K562 (cell line): ENCODE results near the gene PACRG. TPM values are rescaled to one million over a fixed set of nuclear protein-coding genes. Genes with fewer than 3 reads are reported as not detected.

ENCODE experiments used
- ATAC-seq: fragments of 200-7000 bp; cut with Tn5 transposase; 3 replicates; pipeline ENCODE4 v1.9.1; 2020; ENCODE audit warnings: moderate library complexity
- BruUV-seq: library from RNA; stranded (reverse); fragments of 400-500 nt; replicated peaks from 2 replicates; lab custom pipeline; 2021; lab: Mats Ljungman, UMichigan
- CTCF ChIA-PET: fragments of 300-600 bp; formaldehyde crosslinking; extraction: SDS; loops from one replicate; lab custom pipeline; 2021; ENCODE audit warnings: low intra/inter-chr PET ratio; lab: Yijun Ruan, JAX
- POLR2A ChIA-PET: fragments of 300-600, 350-650 bp; sonication (Branson Sonifier 250); formaldehyde crosslinking; extraction: SDS; loops from one replicate; lab custom pipeline; 2021; ENCODE audit warnings: antibody characterized with exemption, inconsistent platforms; lab: Yijun Ruan, JAX
- DNase-seq, 4 experiments: peaks; one replicate each; pipeline versions ENCODE4 v3.0.0 to v3.0.0-alpha.2; 2011 to 2018; ENCODE audit warnings: low spot score in 3 of 4, mixed read lengths in 3 of 4; ENCODE audit errors: extremely low read depth in 1 of 4
- FAIRE-seq: peaks from 2 replicates; lab custom pipeline; 2011; peaks lifted over from hg19 to GRCh38; lab: Jason Lieb, UNC
- H2AFZ ChIP-seq: 2 replicates; pipeline ENCODE4 v1.6.0; 2011; ENCODE audit warnings: low read depth, low read length, control low read depth, inconsistent platforms
- H3K27ac ChIP-seq: fragments of 200-600 bp; 3 replicates; pipeline ENCODE4 v1.8.0; 2011; ENCODE audit warnings: low read depth, mild to moderate bottlenecking, control low read depth, inconsistent platforms, low read length, moderate library complexity, mixed read lengths; ENCODE audit errors: extremely low read depth
- H3K27me3 ChIP-seq, 2 experiments: fragments of 300-600 bp in 1 of 2; 2 replicates in 1 of 2; 3 replicates in 1 of 2; pipeline versions ENCODE4 v1.6.0 to v1.8.0; 2011; ENCODE audit warnings: inconsistent platforms in 2 of 2, low read length in 2 of 2, mild to moderate bottlenecking in 1 of 2, mixed read lengths in 1 of 2, moderate library complexity in 1 of 2; ENCODE audit not compliant: control insufficient read depth in 2 of 2, insufficient read depth in 2 of 2
- H3K36me3 ChIP-seq: fragments of 300-600 bp; 3 replicates; pipeline ENCODE4 v1.8.0; 2011; ENCODE audit warnings: mild to moderate bottlenecking, low read length, inconsistent platforms; ENCODE audit not compliant: control insufficient read depth, insufficient read depth
- H3K4me1 ChIP-seq, 2 experiments: fragments of 200-600 bp in 1 of 2; replicated peaks in 1 of 2; 2 replicates in 1 of 2; 3 replicates in 1 of 2; pipeline versions ENCODE4 v1.5.1 to v1.8.0; 2011; ENCODE audit warnings: inconsistent platforms in 2 of 2, low read length in 2 of 2, mild to moderate bottlenecking in 1 of 2, mixed read lengths in 1 of 2, moderate library complexity in 1 of 2; ENCODE audit not compliant: control insufficient read depth in 2 of 2, insufficient read depth in 2 of 2
- H3K4me2 ChIP-seq: 2 replicates; pipeline ENCODE4 v1.6.1; 2011; ENCODE audit warnings: low read length, control low read depth, inconsistent platforms, mixed read lengths; ENCODE audit not compliant: insufficient read depth
- H3K4me3 ChIP-seq: fragments of 200-600 bp; sonication (generic), shearing (Covaris generic); 2 replicates; pipeline ENCODE4 v1.5.1; 2016; ENCODE audit warnings: control low read depth, inconsistent platforms
- H3K79me2 ChIP-seq: fragments of 200-600 bp; 3 replicates; pipeline ENCODE4 v1.8.0; 2011; ENCODE audit warnings: low read length, inconsistent platforms; ENCODE audit not compliant: control insufficient read depth, insufficient read depth
- H3K9ac ChIP-seq, 2 experiments: 2 replicates each; pipeline versions ENCODE4 v1.6.0 to v1.6.1; 2011; ENCODE audit warnings: low read depth in 2 of 2, low read length in 2 of 2, control low read depth in 1 of 2, inconsistent platforms in 1 of 2, mild to moderate bottlenecking in 1 of 2, mixed read lengths in 1 of 2; ENCODE audit not compliant: insufficient read depth in 1 of 2
- H3K9me1 ChIP-seq: one replicate; pipeline ENCODE4 v1.6.0; 2011; ENCODE audit warnings: inconsistent platforms, mild to moderate bottlenecking, low read length, moderate library complexity; ENCODE audit not compliant: control insufficient read depth, insufficient read depth
- H3K9me3 ChIP-seq: replicated peaks from 2 replicates; pipeline ENCODE4 v1.5.1; 2011; ENCODE audit warnings: low read depth, low read length, inconsistent platforms; ENCODE audit not compliant: control insufficient read depth, insufficient read depth
- H4K20me1 ChIP-seq: replicated peaks from 2 replicates; pipeline ENCODE4 v1.6.1; 2011; ENCODE audit warnings: low read length, inconsistent platforms, mixed read lengths; ENCODE audit not compliant: control insufficient read depth, insufficient read depth
- CCAR2 ChIP-seq: fragments of 200-400 bp; formaldehyde crosslinking; IDR thresholded peaks from 2 replicates; pipeline ENCODE4 v1.6.1; 2017; ENCODE audit warnings: mild to moderate bottlenecking, low read depth, low read length
- FOXJ2 ChIP-seq: fragments of 200-800 bp; sonication (Bioruptor generic); IDR thresholded peaks from 2 replicates; pipeline ENCODE4 v1.6.1; 2016; ENCODE audit warnings: missing genetic modification characterization, missing compliant biosample characterization
- HNRNPK ChIP-seq: fragments of 200-400 bp; formaldehyde crosslinking; IDR thresholded peaks from one replicate; pipeline ENCODE4 v1.6.1; 2018; ENCODE audit warnings: mild to moderate bottlenecking, low read depth, low read length; ENCODE audit not compliant: poor library complexity, severe bottlenecking
- MED1 ChIP-seq: sonication (generic); formaldehyde crosslinking; IDR thresholded peaks from 2 replicates; pipeline ENCODE4 v1.8.1; 2023; ENCODE audit warnings: missing genetic modification reagents, borderline replicate concordance
- TOE1 ChIP-seq, 2 experiments: fragments of 450-650 bp in 1 of 2; sonication (generic) in 1 of 2; formaldehyde crosslinking in 1 of 2; IDR thresholded peaks; 2 replicates each; pipeline versions ENCODE4 v1.7.1 to v1.8.0; 2016 to 2022; ENCODE audit warnings: borderline replicate concordance in 2 of 2, mild to moderate bottlenecking in 2 of 2, antibody characterized with exemption in 1 of 2, inconsistent platforms in 1 of 2, low read depth in 1 of 2, missing genetic modification reagents in 1 of 2, moderate library complexity in 1 of 2
- ZNF347 ChIP-seq: fragments of 450-650 bp; formaldehyde crosslinking; IDR thresholded peaks from 2 replicates; pipeline ENCODE4 v1.4.0; 2020; ENCODE audit warnings: low read depth, mild to moderate bottlenecking, moderate library complexity
- ZNF644 ChIP-seq: fragments of 200-800 bp; sonication (Bioruptor generic); IDR thresholded peaks from 2 replicates; pipeline ENCODE4 v1.6.1; 2016; ENCODE audit warnings: low read depth, missing genetic modification characterization, missing compliant biosample characterization
- ZNF707 ChIP-seq: fragments of 250-450 bp; sonication (Bioruptor Pico); conservative IDR thresholded peaks from 2 replicates; pipeline ENCODE4 v1.8.0; 2022; ENCODE audit warnings: inconsistent platforms, mild to moderate bottlenecking, moderate library complexity
- ZSCAN32 ChIP-seq: fragments of 450-650 bp; formaldehyde crosslinking; IDR thresholded peaks from 2 replicates; pipeline ENCODE4 v1.4.0; 2020; ENCODE audit warnings: mild to moderate bottlenecking, moderate library complexity
- WGBS: fragments of 100-300 bp; shearing (Covaris generic); methylation state at CpG from one replicate; pipeline ENCODE4 v1.1.6; 2016; ENCODE audit warnings: low coverage, mixed read lengths; ENCODE audit not compliant: insufficient coverage; ENCODE audit errors: missing lambda C conversion rate; 5-methylcytosine and 5-hydroxymethylcytosine counted together
- in situ Hi-C: fragments of 300-500 bp; cut with MboI; formaldehyde crosslinking; loops from 4 replicates; pipeline ENCODE4 v1.15.0; 2018; ENCODE audit warnings: inconsistent platforms, mixed read lengths
- intact Hi-C: fragments of 100-400 bp; cut with micrococcal nuclease; formaldehyde crosslinking; loops from 2 replicates; pipeline ENCODE4 v1.14.2; 2022
- polyA plus RNA-seq, 8 experiments: library from polyadenylated mRNA; depleted of rRNA in 4 of 8; stranded (reverse) in 5 of 8; unstranded in 3 of 8; fragments of >200 nt; fragmentation: Nextera tagmentation in 2 of 8; fragmentation: Illumina TruSeq in 1 of 8; extraction: Ambion mirVana in 2 of 8; extraction: Trizol in 1 of 8; gene quantifications; 2 replicates each; pipeline versions ENCODE4 v1.2.1 to v1.2.3, GENCODE V29; 2011 to 2014; ENCODE audit warnings: inconsistent platforms in 1 of 8, missing spikeins in 1 of 8
- total RNA-seq, 7 experiments: library from RNA; depleted of rRNA in 6 of 7; stranded (reverse); fragments of >200 nt in 6 of 7; fragmentation: Illumina TruSeq in 2 of 7; extraction: Trizol in 2 of 7; gene quantifications; 2 replicates each; pipeline versions ENCODE4 v1.2.1 to v1.2.3, GENCODE V29; 2011 to 2021; ENCODE audit warnings: low replicate concordance in 1 of 7
- TF ChIP-seq, protein P1 (sequence below): fragments of 450-650 bp; formaldehyde crosslinking; IDR thresholded peaks from 2 replicates; pipeline ENCODE4 v1.4.0; 2022; ENCODE audit warnings: missing genetic modification characterization
- TF ChIP-seq, protein P2 (sequence below): fragments of 250-450 bp; sonication (Bioruptor Pico); IDR thresholded peaks from 2 replicates; pipeline ENCODE4 v1.4.0; 2020; ENCODE audit warnings: mild to moderate bottlenecking, moderate library complexity

Gene PACRG
- total and polyA plus RNA-seq, 9 of the 15 experiments (the other 6 are each of a cell fraction or from before 2014, with no cell fraction given), result 0.04 TPM; not detected in 8

DNA sequence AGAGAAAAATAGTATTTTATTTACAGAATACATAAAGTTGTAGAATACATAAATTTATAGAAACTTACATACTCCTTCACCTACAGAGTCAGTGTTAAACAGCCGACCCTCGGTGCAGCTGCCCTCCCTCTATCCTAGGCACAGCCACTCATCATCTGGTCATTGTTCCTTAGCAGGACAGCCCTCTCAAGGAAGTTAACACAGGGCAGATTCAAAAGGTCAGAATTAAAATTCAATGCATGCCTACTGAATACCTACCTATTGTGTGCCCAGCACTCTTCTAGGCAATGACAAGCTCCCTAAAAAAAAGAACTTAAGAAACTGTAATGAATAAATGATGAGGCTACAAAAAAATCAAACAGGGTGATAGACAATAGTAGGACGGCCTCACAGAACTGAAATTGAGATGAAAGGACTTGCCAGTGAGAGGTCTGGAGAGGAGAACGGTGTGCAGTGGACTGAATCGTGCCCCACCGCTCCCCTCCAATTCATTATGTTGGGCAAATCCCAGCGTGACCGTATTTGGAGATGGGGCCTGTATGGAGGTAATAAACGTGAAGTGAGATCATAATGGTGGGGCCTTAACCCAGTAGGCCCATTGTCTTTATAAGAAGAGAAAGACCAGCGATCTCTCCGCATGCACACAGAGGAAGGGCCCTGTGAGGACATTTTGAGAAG is 326.0 kb downstream of the PACRG start:
- H2AFZ ChIP-seq, result no peak overlapping the region
- H3K36me3 ChIP-seq, result no peaks in the 10 kb centered on the region
- no peak for FAIRE-seq
- H3K9ac ChIP-seq, result no peak overlapping the region
- no peak overlapping the region for H3K4me3 ChIP-seq
- no peaks in the 10 kb centered on the region for H3K4me1 ChIP-seq
- WGBS, result 2% methylated on average over 11 of the region's 11 CpGs
- in situ Hi-C loops (no loop called here), intact Hi-C loops (no loop called here)
- POLR2A ChIA-PET, result no interaction called here
- no peak for ATAC-seq
- TF ChIP-seq ZSCAN32 (no peak), MED1 (CRISPR knock-in tag) (no peak), HNRNPK (no peak), ZNF644 (tag) (no peak), TOE1 (IDR thresholded peaks at IDR 0.05; ENCODE audit: borderline replicate concordance) (no peak), TOE1 (CRISPR knock-in tag; IDR thresholded peaks at IDR 0.05; ENCODE audit: borderline replicate concordance, low read depth) (no peak), FOXJ2 (tag) (no peak), ZNF707 (no peak), CCAR2 (no peak), ZNF347 (CRISPR knock-in tag) (no peak)
- TF ChIP-seq, protein P1, sequence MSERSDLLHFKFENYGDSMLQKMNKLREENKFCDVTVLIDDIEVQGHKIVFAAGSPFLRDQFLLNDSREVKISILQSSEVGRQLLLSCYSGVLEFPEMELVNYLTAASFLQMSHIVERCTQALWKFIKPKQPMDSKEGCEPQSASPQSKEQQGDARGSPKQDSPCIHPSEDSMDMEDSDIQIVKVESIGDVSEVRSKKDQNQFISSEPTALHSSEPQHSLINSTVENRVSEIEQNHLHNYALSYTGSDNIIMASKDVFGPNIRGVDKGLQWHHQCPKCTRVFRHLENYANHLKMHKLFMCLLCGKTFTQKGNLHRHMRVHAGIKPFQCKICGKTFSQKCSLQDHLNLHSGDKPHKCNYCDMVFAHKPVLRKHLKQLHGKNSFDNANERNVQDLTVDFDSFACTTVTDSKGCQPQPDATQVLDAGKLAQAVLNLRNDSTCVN (CRISPR knock-in tag), result no peak
- TF ChIP-seq, protein P2, sequence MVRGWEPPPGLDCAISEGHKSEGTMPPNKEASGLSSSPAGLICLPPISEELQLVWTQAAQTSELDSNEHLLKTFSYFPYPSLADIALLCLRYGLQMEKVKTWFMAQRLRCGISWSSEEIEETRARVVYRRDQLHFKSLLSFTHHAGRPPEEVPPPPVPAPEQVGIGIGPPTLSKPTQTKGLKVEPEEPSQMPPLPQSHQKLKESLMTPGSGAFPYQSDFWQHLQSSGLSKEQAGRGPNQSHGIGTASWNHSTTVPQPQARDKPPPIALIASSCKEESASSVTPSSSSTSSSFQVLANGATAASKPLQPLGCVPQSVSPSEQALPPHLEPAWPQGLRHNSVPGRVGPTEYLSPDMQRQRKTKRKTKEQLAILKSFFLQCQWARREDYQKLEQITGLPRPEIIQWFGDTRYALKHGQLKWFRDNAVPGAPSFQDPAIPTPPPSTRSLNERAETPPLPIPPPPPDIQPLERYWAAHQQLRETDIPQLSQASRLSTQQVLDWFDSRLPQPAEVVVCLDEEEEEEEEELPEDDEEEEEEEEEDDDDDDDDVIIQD (CRISPR knock-in tag), result no peak
- H4K20me1 ChIP-seq, result no peaks in the 10 kb centered on the region
- H3K9me3 ChIP-seq, result no peaks in the 10 kb centered on the region
- no peaks in the 10 kb centered on the region for H3K79me2 ChIP-seq
- no TSS peak for BruUV-seq
- CTCF ChIA-PET, result no interaction called here
- no peak overlapping the region for H3K27ac ChIP-seq
- H3K4me2 ChIP-seq, result no peak overlapping the region
- no peak for DNase-seq
- no peaks in the 10 kb centered on the region for H3K27me3 ChIP-seq
- H3K9me1 ChIP-seq, result no peaks in the 10 kb centered on the region
